NCI-H1417 (cell line): Measurements from ENCODE around the gene REC114.
"Not testable (repeated sequence)": the region's sequence is repeated elsewhere in the genome, so short reads cannot be mapped to it uniquely, and the experiment has no call there.

Experiments
- DNase-seq, 3 experiments: peaks; one replicate each; lab custom pipeline; 2025; lab: John Stamatoyannopoulos, UW

REC114 gene

DNA sequence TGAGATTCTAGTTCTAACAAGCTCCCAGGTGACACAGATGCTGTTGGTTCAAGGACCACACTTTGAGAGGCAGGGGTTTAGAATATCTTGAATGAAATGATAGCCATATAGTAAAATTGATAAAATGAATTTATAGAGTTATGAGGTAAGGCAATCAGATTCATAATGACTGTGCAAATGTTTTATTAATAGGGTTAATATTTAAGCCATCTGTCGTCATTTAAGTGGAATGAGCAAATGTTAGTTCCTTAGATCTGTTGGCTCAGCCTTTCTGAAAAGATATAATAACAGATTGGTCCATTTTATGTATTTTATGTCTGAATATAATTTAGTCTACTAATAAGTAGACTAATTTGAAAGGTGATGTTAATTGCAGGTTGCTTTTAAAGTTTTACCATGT lies 12.9 kb downstream of the REC114 start:
- DNase-seq = no peak

DNA sequence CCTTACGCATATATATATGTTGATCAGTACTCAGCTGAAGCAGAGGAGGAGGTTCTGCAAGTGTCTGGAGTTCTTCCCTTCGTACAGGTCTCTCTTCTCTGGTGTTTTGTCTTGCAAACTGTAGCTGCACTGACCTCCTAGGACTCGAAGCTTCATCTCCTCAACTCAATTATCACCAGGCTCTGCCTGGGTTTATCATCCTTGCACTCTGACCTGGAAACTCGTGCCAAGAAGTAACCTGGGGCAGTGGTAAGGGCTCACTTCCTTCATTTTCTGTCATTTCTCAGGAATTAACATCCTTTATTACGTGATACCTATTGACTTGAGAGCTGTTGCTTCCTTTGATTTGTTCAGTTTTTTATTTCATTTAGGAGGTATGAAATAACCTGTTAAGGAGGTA lies 14.4 kb downstream of the REC114 start:
- DNase-seq = no peak

- no peak for DNase-seq
These were observed 17.7 kb downstream of the REC114 start for GRCh38 chr15:73460662-73461061.

GRCh38 chr15:73464602-73465001 lies 21.6 kb downstream of the REC114 start:
- no peak for DNase-seq

- DNase-seq = no peak
These were observed 24.8 kb downstream of the REC114 start for GRCh38 chr15:73467758-73468157.

GRCh38 chr15:73474785-73475184 lies 31.8 kb downstream of the REC114 start:
- no peak for DNase-seq

DNA sequence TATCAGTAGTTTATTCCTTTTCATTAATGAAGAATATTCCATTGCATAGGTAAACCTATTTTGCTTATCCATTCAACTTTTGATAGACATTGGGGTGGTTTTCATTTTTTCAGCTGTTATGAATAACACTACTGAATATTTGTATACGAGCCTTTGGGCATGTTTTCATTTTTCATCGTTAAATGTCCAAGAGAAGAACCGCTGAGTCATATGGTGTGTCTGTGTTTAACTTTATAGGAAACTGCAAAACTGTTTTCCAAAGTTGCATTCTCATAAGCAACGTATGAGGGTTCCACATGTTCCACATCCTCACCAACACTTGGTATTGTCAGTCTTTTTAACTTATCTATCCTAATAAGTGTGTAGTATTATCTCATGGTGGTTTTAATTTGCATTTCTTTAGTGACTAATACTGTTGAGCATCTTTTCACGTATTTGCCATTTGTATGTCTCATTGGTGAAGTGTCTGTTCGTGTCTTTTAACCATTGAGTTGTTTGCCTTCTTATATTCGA lies 33.8 kb downstream of the REC114 start:
- no peak for DNase-seq

GRCh38 chr15:73480050-73480449 lies 37.1 kb downstream of the REC114 start:
- DNase-seq = no peak

GRCh38 chr15:73482166-73482565 lies 39.2 kb downstream of the REC114 start:
- no peak for DNase-seq

- no peak for DNase-seq
These were observed 40.1 kb downstream of the REC114 start for GRCh38 chr15:73483053-73483452.

DNA sequence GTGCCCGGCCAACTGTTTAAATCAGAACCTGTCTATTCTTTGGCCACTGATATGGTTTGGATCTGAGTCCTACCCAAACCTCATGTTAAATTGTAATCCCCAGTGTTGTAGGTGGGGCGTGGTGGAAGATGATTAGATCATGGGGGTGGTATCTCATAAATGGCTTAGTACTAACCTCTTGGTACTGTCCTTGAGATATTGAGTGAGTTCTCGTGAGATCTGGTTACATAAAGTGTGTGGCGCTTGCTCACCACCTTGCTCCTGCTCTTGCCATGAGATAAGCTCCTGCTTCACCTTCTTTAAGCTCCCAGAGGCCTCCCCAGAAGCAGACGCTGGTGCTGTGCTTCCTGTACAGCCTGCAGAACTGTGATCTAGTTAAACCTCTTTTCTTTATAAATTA lies 42.4 kb downstream of the REC114 start:
- DNase-seq = no peak

DNA sequence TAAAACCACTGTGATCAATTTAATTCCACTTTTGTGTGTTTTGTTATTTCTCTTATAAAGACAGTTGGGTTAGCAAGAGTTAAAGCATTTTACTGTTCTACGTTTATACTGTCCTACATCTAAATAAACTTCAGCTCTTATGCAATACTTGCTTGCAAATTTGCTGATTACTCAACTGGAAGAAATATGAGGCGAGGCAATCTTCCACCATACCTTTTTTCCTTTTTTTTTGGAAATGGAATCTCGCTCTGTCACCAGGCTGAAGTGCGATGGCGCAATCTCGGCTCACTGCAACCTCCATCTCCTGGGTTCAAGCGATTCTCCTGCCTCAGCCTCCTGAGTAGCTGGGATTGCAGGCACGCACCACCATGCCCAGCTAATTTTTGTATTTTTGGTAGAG lies 42.9 kb downstream of the REC114 start:
- DNase-seq = not testable (repeated sequence)

DNA sequence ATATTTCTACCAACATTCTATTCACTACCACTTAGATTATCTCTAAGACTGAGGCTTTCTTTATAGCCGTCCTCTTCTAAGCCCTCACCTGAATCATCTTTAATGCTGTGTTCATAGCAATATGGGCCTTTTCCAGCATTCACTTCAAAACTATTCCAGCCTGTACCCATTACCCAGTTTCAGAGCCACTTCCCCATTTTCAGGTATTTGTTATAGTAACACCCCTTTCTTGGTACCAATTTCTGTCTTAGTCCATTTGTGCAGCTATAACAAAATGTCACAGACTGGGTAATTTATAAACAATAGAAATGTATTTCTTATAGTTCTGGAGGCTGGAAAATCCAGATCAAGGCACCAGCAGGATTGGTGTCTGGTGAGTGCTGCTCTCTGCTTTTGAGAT lies 45.7 kb downstream of the REC114 start:
- DNase-seq = no peak

- DNase-seq = no peak
These were observed 51.0 kb downstream of the REC114 start for GRCh38 chr15:73493922-73494321.

GRCh38 chr15:73495181-73495580 lies 52.2 kb downstream of the REC114 start:
- DNase-seq = no peak

DNA sequence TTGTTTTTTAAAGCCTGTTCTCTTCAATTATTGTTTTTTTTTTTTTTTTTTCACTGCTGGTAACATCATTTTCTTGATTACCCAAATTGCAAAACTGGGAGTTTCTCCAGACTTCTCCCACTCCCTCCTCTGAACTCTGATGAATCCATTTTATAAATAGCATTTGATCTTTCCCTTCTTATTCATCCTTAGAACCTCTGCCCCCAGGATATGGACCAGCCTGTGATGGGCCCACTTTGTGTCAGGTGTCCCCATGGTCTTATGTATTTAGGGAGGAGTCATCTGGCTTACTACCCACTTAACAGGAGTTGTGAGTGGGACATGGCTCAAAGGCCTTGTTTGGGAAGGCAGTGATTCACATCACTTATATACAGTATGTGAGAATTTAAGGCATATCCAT lies 57.7 kb downstream of the REC114 start:
- DNase-seq = no peak

DNA sequence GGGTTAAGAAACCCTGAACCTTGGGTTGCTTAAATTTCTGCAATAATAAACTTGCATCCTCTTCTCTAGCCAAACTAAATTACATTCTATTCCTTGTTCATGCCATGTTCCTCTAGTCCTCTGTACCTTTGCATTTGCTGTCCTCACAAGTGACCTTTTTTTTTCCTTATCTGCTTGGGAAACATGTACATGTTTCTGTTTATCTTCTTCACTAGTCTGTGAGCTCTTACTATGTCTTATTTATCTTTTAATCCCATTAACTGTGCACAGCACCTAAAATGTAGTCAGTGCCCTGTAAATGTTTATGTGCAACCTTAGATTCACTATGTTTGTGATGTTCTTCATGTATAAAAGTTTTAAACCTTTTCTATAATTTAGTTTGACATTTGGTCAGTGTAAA lies 61.9 kb downstream of the REC114 start:
- no peak for DNase-seq

- no peak for DNase-seq
These were observed 72.6 kb downstream of the REC114 start for GRCh38 chr15:73515527-73515926.

GRCh38 chr15:73517566-73517965 lies 74.6 kb downstream of the REC114 start:
- no peak for DNase-seq

- peak in 2 of 3 experiments; percentile 12 to 69 for DNase-seq
These were observed 75.4 kb downstream of the REC114 start for GRCh38 chr15:73518180-73518862.

GRCh38 chr15:73518876-73519733 lies 76.1 kb downstream of the REC114 start:
- DNase-seq = peak in 1 of 3 experiments; percentile 43

- no peak for DNase-seq
These were observed 79.0 kb downstream of the REC114 start for GRCh38 chr15:73522011-73522410.

- no peak for DNase-seq
These were observed 82.0 kb downstream of the REC114 start for GRCh38 chr15:73524919-73525318.
